ENCODE results near the gene KIAA1191.

KIAA1191 gene

GRCh38 chr5:176389135-176390123 is 27.9 kb upstream of the KIAA1191 start:
- DNase-seq, result no peak

- peak; percentile 98 for DNase-seq
Measured at GRCh38 chr5:176388444-176389134, 27.0 kb upstream of the KIAA1191 start, which contains the start of the genes HIGD2A and NOP16. Gene HIGD2A, plus strand, starts transcription at chr5:176388751. Its CDS starts 69 bp downstream, at chr5:176388820. Gene NOP16, minus strand, starts transcription at chr5:176388598. Its CDS starts 59 bp downstream, at chr5:176388539.

DNA sequence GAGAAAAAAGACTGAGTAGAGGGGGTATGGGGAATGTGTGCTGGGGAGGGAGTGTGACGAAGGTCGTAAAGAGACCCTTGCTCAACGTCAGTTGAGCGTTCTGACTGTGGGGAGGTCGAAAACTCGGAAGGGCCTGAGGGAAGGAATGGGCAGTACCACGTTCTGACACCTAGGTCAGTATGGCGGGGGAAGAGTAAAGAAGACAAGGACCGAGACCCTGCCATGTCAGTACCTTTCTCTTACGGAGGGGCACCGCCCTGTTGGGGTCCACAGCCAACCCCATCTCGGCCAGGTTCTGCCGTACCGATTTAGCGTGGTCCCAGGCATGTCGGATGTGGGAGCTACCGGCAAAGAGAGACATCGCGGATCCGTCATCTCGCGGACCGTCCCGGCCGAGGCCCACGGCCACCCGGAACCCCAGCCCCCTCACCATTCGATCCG is 26.5 kb upstream of the KIAA1191 start:
- no peak for DNase-seq

GRCh38 chr5:176387384-176387925 is 25.9 kb upstream of the KIAA1191 start:
- DNase-seq, result no peak

- DNase-seq, result no peak
Measured at GRCh38 chr5:176386491-176386890, 24.9 kb upstream of the KIAA1191 start.

GRCh38 chr5:176384991-176385390 is 23.4 kb upstream of the KIAA1191 start:
- DNase-seq, result no peak

GRCh38 chr5:176384366-176384930 is 22.9 kb upstream of the KIAA1191 start:
- DNase-seq, result no peak

DNA sequence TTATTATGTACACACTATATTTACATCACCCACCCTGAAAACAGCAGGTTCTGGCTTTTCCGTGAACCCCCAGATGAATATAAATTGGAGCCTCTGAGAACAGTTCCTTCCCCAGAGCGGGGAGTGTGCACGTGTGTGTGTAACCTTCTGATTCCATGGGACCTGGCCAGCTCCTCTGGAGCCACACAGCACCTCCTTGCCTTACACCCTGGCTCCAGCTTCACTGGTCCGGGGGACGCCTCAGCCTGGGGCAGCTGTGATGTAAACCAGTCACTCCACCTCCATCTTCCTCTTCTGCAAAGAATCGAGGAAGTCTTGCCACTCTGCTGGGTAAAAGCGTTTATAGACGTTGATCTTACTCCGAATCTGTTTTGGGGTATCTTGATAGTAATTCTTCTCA is 22.4 kb upstream of the KIAA1191 start:
- no peak for DNase-seq

- DNase-seq, result no peak
Measured at GRCh38 chr5:176383248-176383905, 21.8 kb upstream of the KIAA1191 start.

- DNase-seq, result no peak
Measured at GRCh38 chr5:176382721-176383120, 21.2 kb upstream of the KIAA1191 start.

DNA sequence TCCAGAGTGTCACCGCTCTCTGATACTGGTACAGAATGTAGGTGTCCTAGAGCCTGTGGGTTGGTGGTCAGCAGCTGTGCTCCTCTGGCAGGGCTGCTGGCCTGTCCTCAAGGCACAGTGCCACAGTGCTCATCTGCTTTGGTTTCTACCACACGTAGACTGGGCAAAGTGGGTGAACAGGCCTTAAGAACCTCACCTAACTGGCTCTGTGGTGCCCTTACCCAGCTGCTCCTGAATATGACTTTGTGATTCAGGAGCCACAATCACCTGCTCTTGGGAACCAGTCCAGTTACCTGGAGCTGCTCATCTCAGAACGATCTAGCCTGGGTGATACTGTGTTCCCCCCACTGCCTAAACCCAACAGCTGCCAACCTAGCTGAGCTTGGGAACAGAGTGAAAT is 20.4 kb upstream of the KIAA1191 start:
- no peak for DNase-seq

DNA sequence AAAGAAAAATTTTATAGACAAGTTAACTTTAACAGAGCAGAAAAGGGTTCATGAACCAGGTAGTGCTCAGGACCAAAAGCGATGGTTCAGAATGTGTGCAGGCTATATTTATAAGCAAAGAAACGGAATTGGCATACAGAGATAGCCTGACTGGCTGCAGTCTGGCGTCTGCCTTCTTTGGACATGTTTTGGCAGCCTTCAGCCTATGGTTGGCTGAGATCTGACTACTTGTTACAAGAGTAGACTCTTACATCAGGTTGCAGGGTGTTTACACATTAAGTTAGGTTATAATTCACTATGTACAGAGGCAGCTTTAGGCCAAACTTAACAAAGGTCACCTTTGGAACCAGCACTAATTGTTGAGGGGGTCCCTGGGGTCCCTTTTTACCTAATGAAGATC is 19.9 kb upstream of the KIAA1191 start:
- DNase-seq, result no peak

DNA sequence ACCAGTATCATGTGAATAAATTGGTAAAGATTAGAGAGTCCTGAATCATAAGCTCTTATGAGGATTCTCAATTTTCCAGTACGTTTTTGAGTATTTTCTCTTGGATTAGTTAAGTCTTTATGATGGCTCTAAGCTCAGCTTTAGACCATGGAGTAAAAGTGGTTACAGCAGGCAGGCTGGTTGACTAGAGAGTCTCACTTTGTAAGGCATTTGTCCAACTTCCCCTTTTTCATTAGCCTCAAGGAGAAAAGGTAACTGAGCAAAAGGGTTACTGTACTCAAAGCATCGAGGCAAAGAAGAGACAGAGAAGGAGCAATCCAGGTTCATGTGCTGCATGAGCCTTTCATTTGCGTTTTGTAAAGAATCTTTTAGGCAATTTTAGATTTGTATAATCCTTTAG is 18.3 kb upstream of the KIAA1191 start:
- DNase-seq, result no peak

DNA sequence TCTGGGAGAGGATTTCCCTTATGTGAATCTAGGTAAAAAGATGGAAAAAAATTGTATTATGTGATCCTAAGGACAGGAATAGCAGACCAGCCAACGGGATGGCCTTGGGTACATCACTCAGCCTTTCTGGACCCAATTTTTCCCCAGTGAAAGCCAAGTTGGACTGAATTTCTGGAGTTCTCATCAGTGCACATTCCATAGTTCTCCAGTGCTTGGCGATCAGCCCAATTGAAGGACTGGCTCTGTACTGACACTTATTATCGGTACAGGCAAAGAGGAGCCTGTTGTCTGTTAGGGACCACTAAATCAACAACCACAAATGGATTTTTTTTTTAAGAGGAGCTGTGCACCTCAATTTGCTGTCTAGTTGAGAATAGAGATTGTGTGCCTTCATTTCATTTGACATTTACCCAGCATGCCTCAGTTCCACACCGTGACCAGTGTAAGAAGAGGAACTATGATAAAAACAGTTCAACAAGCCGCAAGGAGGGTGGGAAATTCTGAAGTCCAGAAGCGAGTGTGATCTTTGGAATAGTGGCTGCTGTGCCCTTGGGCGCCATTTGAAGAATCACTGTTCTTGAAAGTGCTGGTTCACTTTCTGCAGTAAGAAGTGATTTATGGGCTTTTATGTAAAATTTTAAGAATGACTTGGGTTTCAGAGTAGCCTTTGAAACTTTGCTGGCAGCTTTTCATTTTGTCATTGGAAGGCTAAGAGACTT is 11.7 kb upstream of the KIAA1191 start:
- DNase-seq, result no peak

- no peak for DNase-seq
Measured at GRCh38 chr5:176371621-176372539, 10.3 kb upstream of the KIAA1191 start.

GRCh38 chr5:176369934-176370711 is 8.6 kb upstream of the KIAA1191 start:
- no peak for DNase-seq

DNA sequence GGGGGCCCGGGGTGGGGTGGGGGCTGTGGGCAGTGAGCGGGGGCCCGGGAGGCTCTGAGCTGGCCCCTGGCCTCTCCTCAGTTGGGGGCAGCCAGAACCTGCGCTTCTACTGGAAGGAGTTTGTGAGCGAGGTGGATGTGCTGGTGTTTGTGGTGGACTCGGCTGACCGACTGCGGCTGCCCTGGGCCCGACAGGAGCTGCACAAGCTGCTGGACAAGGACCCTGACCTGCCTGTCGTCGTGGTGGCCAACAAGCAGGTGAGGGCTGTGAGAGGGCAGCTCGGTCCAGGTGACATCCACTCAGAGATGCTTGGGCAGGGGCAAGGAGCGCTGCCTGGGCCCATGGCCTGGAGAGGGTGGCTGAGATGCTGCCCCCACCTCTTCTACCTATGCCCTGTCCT is 7.2 kb upstream of the KIAA1191 start:
- no peak for DNase-seq

DNA sequence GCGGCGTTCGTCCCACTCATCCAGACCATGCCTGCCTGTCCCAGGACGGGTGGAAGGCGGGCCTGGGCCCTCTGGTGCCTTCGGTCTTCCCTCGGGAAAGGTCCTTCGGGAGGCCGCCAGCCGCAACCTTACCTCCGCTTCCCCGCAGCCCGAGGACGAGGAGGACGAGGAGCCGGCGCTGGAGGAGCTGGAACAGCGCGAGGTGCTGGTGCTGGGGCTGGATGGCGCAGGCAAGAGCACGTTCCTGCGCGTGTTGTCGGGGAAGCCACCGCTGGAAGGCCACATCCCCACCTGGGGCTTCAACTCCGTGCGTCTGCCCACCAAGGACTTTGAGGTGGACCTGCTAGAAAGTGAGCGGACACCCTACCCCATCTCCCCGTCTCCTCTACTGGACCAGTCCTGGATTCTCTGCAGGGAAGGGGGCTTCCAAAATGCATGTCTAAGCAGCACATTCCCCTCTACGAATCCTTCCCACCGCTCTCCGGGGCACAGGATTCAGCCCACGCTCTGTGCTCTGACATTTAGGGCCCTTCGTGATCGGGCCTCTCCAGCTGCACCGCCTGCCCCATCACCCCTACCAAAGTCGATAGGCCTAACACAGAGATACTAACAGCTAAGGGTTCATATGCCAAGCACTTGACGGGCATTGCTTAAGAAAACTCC is 4.8 kb upstream of the KIAA1191 start:
- DNase-seq, result no peak

Measured in activated CD8-positive, alpha-beta memory T cell treated with anti-CD3 and anti-CD28 coated beads, Interleukin-2, amount 50 U/mL, for 48 hours (primary cell).